Neural crest cell (in vitro differentiated cells): Measurements from ENCODE around the gene NUP210. TPM values are rescaled to one million over a fixed set of nuclear protein-coding genes. Genes with fewer than 3 reads are reported as not detected.

Experiments used
- DNase-seq: peaks from one replicate; pipeline ENCODE4 v3.0.0; 2021; ENCODE audit warnings: low read depth, mixed read lengths, low spot score
- H3K27ac Mint-ChIP-seq: one replicate; pipeline ENCODE4 v1.8.0; 2021; ENCODE audit warnings: mild to moderate bottlenecking, mixed read lengths; ENCODE audit not compliant: unreplicated experiment
- H3K27me3 Mint-ChIP-seq: 2 replicates; pipeline ENCODE4 v1.8.0; 2021; ENCODE audit warnings: low read depth, mild to moderate bottlenecking, mixed read lengths
- H3K36me3 Mint-ChIP-seq: 2 replicates; pipeline ENCODE4 v1.8.0; 2021; ENCODE audit warnings: low read depth, mild to moderate bottlenecking, mixed read lengths
- H3K4me1 Mint-ChIP-seq: 2 replicates; pipeline ENCODE4 v1.8.0; 2021; ENCODE audit warnings: mixed read lengths
- H3K4me3 Mint-ChIP-seq: one replicate; pipeline ENCODE4 v1.8.0; 2021; ENCODE audit warnings: mild to moderate bottlenecking, mixed read lengths
- H3K9me3 Mint-ChIP-seq: 2 replicates; pipeline ENCODE4 v1.8.0; 2021; ENCODE audit warnings: mixed read lengths
- total RNA-seq: library from RNA; stranded (reverse); gene quantifications from 2 replicates; pipeline ENCODE4 v1.2.1, GENCODE V29; 2021
- TF ChIP-seq, protein P1 (sequence below): fragments of 200-600 bp; sonication (generic); conservative IDR thresholded peaks from 2 replicates; pipeline ENCODE4 v1.5.0; 2021; ENCODE audit warnings: antibody characterized with exemption, mild to moderate bottlenecking

Gene NUP210
- total RNA-seq, 1 donor from 2014 or later = 59.4 TPM

- H3K9me3 Mint-ChIP-seq = no peaks in the 10 kb centered on the region
- peaks cover 15% of the 10 kb centered on the region for H3K4me1 Mint-ChIP-seq
- no peaks in the 10 kb centered on the region for H3K36me3 Mint-ChIP-seq
- H3K27me3 Mint-ChIP-seq = no peaks in the 10 kb centered on the region
- TF ChIP-seq, protein P1, sequence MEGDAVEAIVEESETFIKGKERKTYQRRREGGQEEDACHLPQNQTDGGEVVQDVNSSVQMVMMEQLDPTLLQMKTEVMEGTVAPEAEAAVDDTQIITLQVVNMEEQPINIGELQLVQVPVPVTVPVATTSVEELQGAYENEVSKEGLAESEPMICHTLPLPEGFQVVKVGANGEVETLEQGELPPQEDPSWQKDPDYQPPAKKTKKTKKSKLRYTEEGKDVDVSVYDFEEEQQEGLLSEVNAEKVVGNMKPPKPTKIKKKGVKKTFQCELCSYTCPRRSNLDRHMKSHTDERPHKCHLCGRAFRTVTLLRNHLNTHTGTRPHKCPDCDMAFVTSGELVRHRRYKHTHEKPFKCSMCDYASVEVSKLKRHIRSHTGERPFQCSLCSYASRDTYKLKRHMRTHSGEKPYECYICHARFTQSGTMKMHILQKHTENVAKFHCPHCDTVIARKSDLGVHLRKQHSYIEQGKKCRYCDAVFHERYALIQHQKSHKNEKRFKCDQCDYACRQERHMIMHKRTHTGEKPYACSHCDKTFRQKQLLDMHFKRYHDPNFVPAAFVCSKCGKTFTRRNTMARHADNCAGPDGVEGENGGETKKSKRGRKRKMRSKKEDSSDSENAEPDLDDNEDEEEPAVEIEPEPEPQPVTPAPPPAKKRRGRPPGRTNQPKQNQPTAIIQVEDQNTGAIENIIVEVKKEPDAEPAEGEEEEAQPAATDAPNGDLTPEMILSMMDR = no peak
- H3K27ac Mint-ChIP-seq = peak overlapping the region; percentile 62
- no peak overlapping the region for H3K4me3 Mint-ChIP-seq
- no peak for DNase-seq
Measured at GRCh38 chr3:13400114-13400673, 19.9 kb downstream of the NUP210 start.

DNA sequence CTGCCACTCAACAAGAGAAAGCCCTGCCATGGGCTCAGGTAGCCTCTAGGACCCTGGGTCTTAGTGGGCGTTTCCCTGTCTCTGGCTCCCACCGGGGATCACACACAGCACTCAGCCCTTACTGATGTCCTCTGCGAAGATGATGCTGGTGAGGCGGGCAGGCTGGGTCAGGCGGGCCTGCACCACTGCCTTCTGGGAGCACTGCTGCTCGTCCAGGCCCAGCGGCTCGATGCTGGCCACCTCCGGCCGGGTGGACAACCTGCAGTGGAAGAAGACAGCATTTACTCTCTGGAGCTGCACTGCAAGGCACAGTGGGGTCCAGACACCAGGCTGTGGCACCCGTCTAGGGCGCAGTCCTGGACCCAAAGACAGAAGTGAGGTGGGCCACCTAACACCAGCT is 20.5 kb downstream of the NUP210 start:
- DNase-seq = no peak
- Mint-ChIP-seq H3K27me3 (no peaks in the 10 kb centered on the region), H3K4me1 (peaks cover 9% of the 10 kb centered on the region), H3K4me3 (no peak overlapping the region), H3K36me3 (no peaks in the 10 kb centered on the region), H3K9me3 (no peaks in the 10 kb centered on the region), H3K27ac (no peak overlapping the region)
- TF ChIP-seq, protein P1 = no peak

GRCh38 chr3:13397316-13397715 is 22.8 kb downstream of the NUP210 start:
- H3K4me1 Mint-ChIP-seq = no peaks in the 10 kb centered on the region
- H3K27ac Mint-ChIP-seq = no peak overlapping the region
- TF ChIP-seq, protein P1 = no peak
- no peak for DNase-seq
- H3K9me3 Mint-ChIP-seq = no peaks in the 10 kb centered on the region
- H3K36me3 Mint-ChIP-seq = no peaks in the 10 kb centered on the region
- no peaks in the 10 kb centered on the region for H3K27me3 Mint-ChIP-seq
- H3K4me3 Mint-ChIP-seq = no peak overlapping the region

DNA sequence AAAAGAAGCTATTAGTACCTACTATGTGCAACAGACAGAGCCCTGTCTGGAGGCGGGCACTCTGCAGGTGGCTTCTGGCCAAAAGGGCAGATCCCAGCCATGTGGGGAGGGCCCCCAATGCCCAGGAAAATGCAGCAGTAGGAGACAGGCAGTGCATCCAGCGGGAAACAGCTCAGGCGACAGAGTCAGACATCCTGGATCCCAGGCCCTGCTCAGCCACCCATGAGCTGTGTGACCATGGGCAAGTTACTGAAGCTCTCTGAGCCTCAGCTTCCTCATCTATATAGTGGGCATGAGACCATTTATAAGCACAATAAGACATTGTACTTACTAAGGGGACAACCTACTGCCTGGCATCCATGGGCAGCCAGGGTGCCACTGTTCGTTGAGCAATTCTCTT is 25.8 kb downstream of the NUP210 start:
- Mint-ChIP-seq H3K4me3 (no peak overlapping the region), H3K36me3 (no peaks in the 10 kb centered on the region), H3K4me1 (no peaks in the 10 kb centered on the region), H3K9me3 (no peaks in the 10 kb centered on the region), H3K27ac (no peak overlapping the region), H3K27me3 (no peaks in the 10 kb centered on the region)
- no peak for DNase-seq
- TF ChIP-seq, protein P1 = no peak

DNA sequence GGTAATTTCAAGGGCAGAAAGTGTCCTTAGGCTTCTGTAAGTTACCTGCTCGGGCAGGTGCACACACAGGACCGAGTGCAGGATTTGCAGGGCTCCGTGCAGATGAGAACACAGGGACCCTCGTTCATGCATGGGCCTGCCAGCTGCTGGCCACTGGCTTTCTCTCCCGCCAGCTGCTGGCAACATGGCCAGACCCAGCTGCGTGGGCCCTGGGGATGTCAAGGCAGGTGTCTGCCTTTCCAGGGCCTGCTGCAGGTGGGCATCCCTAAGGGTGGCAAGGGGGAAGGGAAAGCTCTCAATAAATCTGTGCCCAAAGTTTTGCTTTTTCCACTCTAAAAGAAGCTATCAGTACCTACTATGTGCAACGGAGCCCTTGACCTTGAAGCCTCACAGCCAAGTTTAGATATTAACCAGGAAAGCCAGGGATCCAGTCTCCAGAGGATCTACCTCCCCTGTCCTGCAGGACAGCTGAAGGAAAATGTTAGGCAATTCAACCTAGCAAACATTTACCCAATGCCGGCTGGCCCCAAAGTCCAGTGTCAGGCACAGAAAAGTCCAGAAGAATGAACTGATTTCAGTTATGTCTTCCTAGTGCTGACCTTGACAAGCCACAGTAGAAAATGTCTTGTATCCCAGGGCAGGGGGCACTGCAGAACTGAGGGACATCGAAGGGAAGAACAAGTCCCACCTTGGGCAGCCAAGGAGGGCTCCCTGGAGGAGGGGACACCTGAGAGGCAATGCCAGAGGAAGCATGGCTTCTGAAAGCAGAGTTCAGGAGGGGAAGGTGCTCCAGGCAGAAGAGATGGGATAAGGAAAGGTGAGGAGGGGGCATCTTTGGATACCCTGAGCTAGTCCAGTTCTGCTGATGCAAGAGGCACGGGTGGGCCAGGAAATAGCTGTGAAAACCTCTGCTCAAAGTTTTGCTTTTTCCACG is 26.4 kb downstream of the NUP210 start:
- Mint-ChIP-seq H3K4me1 (no peaks in the 10 kb centered on the region), H3K9me3 (no peaks in the 10 kb centered on the region), H3K27me3 (no peaks in the 10 kb centered on the region), H3K4me3 (no peak overlapping the region), H3K36me3 (no peaks in the 10 kb centered on the region), H3K27ac (no peak overlapping the region)
- TF ChIP-seq, protein P1 = no peak
- no peak for DNase-seq
